HG02852 (cell line): ENCODE results near the gene DLX4.

Experiments
- ATAC-seq: cut with Tn5 transposase; IDR thresholded peaks from one replicate; pipeline ENCODE4 v1.9.1; 2021; ENCODE audit warnings: mild to moderate bottlenecking, moderate library complexity; ENCODE audit not compliant: unreplicated experiment

DLX4 gene, protein sequence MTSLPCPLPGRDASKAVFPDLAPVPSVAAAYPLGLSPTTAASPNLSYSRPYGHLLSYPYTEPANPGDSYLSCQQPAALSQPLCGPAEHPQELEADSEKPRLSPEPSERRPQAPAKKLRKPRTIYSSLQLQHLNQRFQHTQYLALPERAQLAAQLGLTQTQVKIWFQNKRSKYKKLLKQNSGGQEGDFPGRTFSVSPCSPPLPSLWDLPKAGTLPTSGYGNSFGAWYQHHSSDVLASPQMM

GRCh38 chr17:49969134-49969759, at the start of gene DLX4:
Gene DLX4 (plus strand): TSS chr17:49969190. CDS start chr17:49969469, 279 bp downstream.
- no peak for ATAC-seq

- no peak for ATAC-seq
These were observed 48.8 kb upstream of the DLX4 start for GRCh38 chr17:49920030-49920769.

- no peak for ATAC-seq
These were observed 46.9 kb upstream of the DLX4 start for GRCh38 chr17:49922095-49922494.

DNA sequence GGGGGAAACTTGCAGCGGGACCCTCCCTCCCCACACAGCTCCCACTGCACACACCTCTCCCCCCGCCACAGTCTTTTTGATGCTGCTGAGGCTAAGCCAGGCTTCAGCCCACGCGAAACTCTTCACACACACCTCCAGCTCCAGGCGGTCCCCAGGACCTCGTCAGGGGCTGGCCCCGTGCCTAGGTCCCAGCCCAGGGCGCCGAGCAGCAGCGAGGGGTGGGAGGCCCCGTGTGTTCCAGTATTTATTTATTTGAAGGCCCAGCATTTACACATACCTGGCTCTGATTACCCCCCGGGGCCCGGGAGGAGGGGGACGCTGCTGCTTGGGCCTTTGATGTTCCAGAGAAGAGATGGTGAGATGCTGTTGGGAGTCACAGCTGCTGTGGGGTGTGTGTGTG, 44.9 kb upstream of the DLX4 start:
- no peak for ATAC-seq

DNA sequence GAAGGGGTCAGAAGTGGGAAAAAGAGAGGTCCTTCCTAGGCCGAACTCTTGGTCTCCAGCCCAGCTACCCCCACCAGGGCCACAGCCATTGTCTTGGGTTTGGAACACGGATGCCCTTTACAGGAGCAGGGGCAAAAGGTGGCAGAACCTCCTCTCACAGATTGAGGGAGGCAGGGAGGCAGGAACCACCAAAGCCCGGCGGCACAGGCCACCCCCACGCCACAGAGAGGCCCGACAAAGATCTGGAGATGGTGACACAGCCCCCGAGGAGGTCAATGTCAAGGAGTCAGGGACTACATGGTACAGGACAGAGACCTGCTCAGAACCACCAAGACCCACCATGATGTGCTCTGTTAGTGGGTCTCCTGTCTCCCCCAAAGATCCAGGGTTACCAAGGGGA, 44.4 kb upstream of the DLX4 start:
- no peak for ATAC-seq

DNA sequence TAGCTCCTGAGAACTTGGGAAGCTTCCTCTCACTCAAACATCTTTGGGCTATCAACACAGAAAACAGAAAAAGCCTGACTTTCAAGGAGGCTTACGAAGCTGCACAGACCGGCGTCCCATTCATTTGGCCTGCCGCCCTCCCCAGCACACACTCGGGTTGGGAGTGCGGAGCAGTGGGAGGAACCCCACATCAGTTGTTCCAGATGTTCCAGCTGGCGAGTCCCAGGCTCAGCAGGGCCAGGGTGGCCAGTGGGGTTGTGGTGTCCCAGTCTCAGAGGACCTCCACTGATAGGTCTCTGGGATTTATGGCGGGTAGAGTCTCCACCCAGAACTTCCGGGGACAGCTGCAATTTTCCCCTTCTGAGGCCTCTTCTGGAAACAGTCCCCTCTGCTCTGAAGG, 43.1 kb upstream of the DLX4 start:
- ATAC-seq = no peak

DNA sequence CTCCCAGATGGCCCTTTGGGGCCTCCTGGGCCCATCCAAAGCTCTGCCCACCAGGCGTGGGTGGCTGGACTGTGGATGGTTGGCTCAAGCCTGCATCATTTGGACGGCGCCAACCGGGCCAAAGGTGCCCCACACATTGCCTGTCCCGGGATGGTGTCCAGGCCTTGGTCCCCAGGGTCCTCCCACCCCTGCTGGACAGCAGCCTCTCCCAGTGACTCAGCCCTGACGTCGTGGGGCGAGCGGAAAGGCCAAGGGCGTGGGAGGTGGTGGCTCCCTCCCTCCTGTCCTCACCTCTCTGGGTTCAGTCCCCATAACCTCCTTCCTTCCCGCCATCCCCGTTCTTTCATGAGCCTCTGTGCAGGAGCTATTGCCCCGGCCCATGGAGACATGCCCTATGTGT, 42.1 kb upstream of the DLX4 start:
- ATAC-seq = no peak

GRCh38 chr17:49928126-49928800, 40.7 kb upstream of the DLX4 start:
- ATAC-seq = no peak

DNA sequence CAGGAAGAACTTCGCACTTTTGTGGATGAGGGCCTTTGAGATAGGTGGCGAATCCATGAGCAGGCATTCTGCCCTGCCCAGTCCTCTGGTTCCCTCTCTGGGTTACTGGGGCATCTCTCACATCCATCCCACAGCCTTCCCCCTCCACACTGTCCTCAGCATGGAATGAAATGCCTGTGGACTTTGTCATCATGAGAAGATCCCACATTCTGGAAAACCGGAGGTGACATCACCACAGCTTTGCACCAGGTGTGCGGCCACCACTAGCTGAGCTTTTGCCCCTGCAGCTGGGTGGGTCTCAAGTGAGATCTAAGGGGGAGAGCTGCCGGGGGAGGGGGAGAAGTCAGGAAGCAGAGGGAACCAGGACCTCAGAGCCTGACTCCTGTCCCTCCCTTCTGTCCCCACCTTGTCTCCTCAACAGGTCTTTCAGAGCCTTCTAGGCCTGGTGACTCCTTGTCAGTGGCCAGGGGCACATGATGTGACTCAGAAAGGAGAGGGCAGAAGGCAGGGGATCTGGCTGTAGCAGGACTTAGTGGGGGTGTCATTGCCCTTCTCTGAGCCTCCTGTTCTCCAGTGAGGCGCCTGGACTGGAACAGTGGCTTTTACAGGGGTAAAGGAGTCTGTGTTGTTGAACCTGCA, 40.0 kb upstream of the DLX4 start:
- ATAC-seq = no peak

- ATAC-seq = no peak
These were observed 38.1 kb upstream of the DLX4 start for GRCh38 chr17:49930880-49931279.

DNA sequence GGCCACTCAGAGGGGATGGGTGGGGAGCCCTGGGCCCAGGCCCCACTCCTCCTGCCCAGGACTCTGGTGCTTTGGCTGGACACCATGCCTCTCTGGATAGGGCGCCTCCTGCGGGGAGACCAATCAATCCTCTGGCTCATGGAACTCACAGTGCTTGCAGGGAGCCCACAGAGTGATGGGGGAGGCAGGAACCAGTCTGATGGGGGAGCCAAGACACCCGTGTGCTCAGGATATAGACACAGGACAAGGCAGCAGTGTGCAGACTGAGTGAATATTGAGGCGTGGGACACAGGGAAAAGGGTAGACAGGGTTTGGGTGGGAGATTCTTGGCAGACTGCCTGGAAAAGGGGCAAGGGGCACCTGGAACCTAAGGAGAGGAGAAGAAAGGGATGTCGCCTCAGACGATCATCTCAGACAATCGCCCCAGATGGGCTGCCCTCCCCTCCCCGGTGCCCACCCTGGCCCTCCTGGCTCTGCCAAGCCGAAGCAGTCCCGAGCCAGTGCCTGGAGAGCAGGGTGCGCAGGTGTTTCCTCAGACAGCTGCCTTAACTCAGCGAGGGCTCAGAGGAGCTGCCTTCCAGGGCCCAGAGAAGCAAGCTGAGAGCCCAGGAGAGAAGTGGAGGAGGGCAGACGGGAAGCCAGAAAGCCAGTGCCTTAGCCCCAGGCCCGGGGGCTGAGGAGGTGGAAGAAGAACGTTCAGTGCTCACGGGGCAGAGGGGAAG, 37.4 kb upstream of the DLX4 start:
- no peak for ATAC-seq

GRCh38 chr17:49932138-49932723, 36.8 kb upstream of the DLX4 start:
- ATAC-seq = no peak

GRCh38 chr17:49932901-49933300, 36.1 kb upstream of the DLX4 start:
- no peak for ATAC-seq

- no peak for ATAC-seq
These were observed 33.3 kb upstream of the DLX4 start for GRCh38 chr17:49935526-49936210.

- ATAC-seq = no peak
These were observed 32.6 kb upstream of the DLX4 start for GRCh38 chr17:49936386-49936785.

GRCh38 chr17:49939318-49939717, 29.7 kb upstream of the DLX4 start:
- ATAC-seq = no peak

DNA sequence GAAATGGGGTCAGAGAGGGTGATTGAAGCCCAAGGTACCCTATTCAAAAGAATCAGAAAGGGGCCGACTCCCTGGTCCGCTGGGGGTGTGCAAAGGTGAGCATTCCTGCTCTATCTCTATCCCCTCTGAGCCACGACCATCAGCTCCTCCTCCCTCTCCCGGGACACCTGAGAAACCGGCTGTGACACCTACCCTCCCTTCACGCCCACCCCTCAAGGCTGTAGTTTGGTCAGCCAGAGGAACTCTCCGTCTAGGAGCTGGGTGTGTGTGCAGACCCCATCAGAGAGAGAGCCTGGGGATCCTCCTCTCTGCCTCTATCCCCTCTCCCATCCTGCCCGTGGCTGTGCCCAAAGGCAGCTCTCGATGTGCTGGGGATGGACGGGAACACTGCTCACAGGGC, 27.6 kb upstream of the DLX4 start:
- no peak for ATAC-seq

GRCh38 chr17:49942947-49943346, 26.0 kb upstream of the DLX4 start:
- no peak for ATAC-seq

GRCh38 chr17:49944273-49944870, 24.6 kb upstream of the DLX4 start:
- no peak for ATAC-seq
